H9 (cell line): ENCODE results near the gene ABHD14A. TPM values are rescaled to one million over a fixed set of nuclear protein-coding genes. Genes with fewer than 3 reads are reported as not detected.

Experiments used
- DNase-seq: peaks from one replicate; pipeline ENCODE4 v3.0.0-alpha.2; 2017
- H2AFZ ChIP-seq: one replicate; pipeline ENCODE4 v1.6.1; 2013; ENCODE audit warnings: mild to moderate bottlenecking, low read length, control low read depth, moderate library complexity
- H2AK5ac ChIP-seq: 2 replicates; pipeline ENCODE4 v1.6.1; 2013; ENCODE audit warnings: low read length, control low read depth, mixed read lengths; ENCODE audit not compliant: insufficient read length
- H2BK120ac ChIP-seq: one replicate; pipeline ENCODE4 v1.6.1; 2013; ENCODE audit warnings: low read depth, mild to moderate bottlenecking, low read length, control low read depth, inconsistent platforms; ENCODE audit not compliant: poor library complexity, severe bottlenecking
- H2BK12ac ChIP-seq: 2 replicates; pipeline ENCODE4 v1.6.1; 2013; ENCODE audit warnings: low read length, control low read depth, mixed read lengths, low read depth; ENCODE audit not compliant: insufficient read length
- H2BK15ac ChIP-seq: 2 replicates; pipeline ENCODE4 v1.6.1; 2013; ENCODE audit warnings: low read depth, low read length, control low read depth
- H2BK20ac ChIP-seq: one replicate; pipeline ENCODE4 v1.6.1; 2013; ENCODE audit warnings: low read depth, mild to moderate bottlenecking, low read length, control low read depth, inconsistent platforms; ENCODE audit not compliant: poor library complexity, severe bottlenecking
- H2BK5ac ChIP-seq: 2 replicates; pipeline ENCODE4 v1.6.1; 2013; ENCODE audit warnings: low read length, control low read depth, mixed read lengths; ENCODE audit not compliant: insufficient read length
- H3K14ac ChIP-seq: 2 replicates; pipeline ENCODE4 v1.6.1; 2013; ENCODE audit warnings: low read length, control low read depth; ENCODE audit not compliant: insufficient read depth
- H3K18ac ChIP-seq: 2 replicates; pipeline ENCODE4 v1.6.1; 2013; ENCODE audit warnings: low read depth, mild to moderate bottlenecking, mixed read lengths, low read length, control low read depth; ENCODE audit not compliant: insufficient read length
- H3K23ac ChIP-seq: 2 replicates; pipeline ENCODE4 v1.6.1; 2013; ENCODE audit warnings: low read length, control low read depth, mixed read lengths, low read depth; ENCODE audit not compliant: insufficient read length
- H3K23me2 ChIP-seq: 2 replicates; pipeline ENCODE4 v1.6.1; 2013; ENCODE audit warnings: low read depth, mild to moderate bottlenecking, mixed read lengths, low read length, control low read depth; ENCODE audit not compliant: insufficient read length, poor library complexity, severe bottlenecking
- H3K27ac ChIP-seq: 2 replicates; pipeline ENCODE4 v1.5.1; 2013; ENCODE audit warnings: low read length, control low read depth, mixed read lengths, low read depth; ENCODE audit not compliant: insufficient read length
- H3K27me3 ChIP-seq: 2 replicates; pipeline ENCODE4 v1.6.1; 2013; ENCODE audit warnings: low read length, control low read depth, inconsistent platforms; ENCODE audit not compliant: insufficient read depth
- H3K4ac ChIP-seq: 2 replicates; pipeline ENCODE4 v1.6.1; 2013; ENCODE audit warnings: low read depth, mild to moderate bottlenecking, control low read depth, inconsistent platforms, low read length, moderate library complexity
- H3K4me1 ChIP-seq: 2 replicates; pipeline ENCODE4 v1.6.1; 2013; ENCODE audit warnings: low read length, control low read depth, inconsistent platforms; ENCODE audit not compliant: insufficient read depth
- H3K4me2 ChIP-seq: 2 replicates; pipeline ENCODE4 v1.6.1; 2013; ENCODE audit warnings: low read length, control low read depth, mixed read lengths; ENCODE audit not compliant: insufficient read length, insufficient read depth
- H3K56ac ChIP-seq: 2 replicates; pipeline ENCODE4 v1.6.1; 2013; ENCODE audit warnings: low read depth, mild to moderate bottlenecking, mixed read lengths, low read length, control low read depth; ENCODE audit not compliant: insufficient read length
- H3K79me1 ChIP-seq: 2 replicates; pipeline ENCODE4 v1.6.1; 2013; ENCODE audit warnings: low read depth, mild to moderate bottlenecking, moderate library complexity, low read length, control low read depth, inconsistent platforms; ENCODE audit not compliant: insufficient read depth, poor library complexity, severe bottlenecking
- H3K79me2 ChIP-seq: 2 replicates; pipeline ENCODE4 v1.6.1; 2013; ENCODE audit warnings: low read length, control low read depth, inconsistent platforms; ENCODE audit not compliant: insufficient read depth
- H3K9ac ChIP-seq: 2 replicates; pipeline ENCODE4 v1.6.1; 2013; ENCODE audit warnings: low read length, control low read depth, mixed read lengths; ENCODE audit not compliant: insufficient read length; ENCODE audit errors: extremely low read depth
- H3K9me3 ChIP-seq: one replicate; pipeline ENCODE4 v1.6.1; 2013; ENCODE audit warnings: low read depth, low read length, inconsistent platforms; ENCODE audit not compliant: control insufficient read depth
- H3T11ph ChIP-seq: one replicate; pipeline ENCODE4 v1.6.1; 2013; ENCODE audit warnings: mild to moderate bottlenecking, low read length, control low read depth, inconsistent platforms
- H4K20me1 ChIP-seq: one replicate; pipeline ENCODE4 v1.6.1; 2013; ENCODE audit not compliant: control insufficient read depth, insufficient read length, insufficient read depth
- H4K5ac ChIP-seq: 2 replicates; pipeline ENCODE4 v1.6.1; 2013; ENCODE audit warnings: low read depth, mild to moderate bottlenecking, mixed read lengths, low read length, control low read depth; ENCODE audit not compliant: insufficient read length
- H4K8ac ChIP-seq: replicated peaks from 2 replicates; pipeline ENCODE4 v1.6.1; 2013; ENCODE audit warnings: low read length, control low read depth, mixed read lengths, low read depth; ENCODE audit not compliant: insufficient read length
- H4K91ac ChIP-seq: 2 replicates; pipeline ENCODE4 v1.6.1; 2013; ENCODE audit warnings: low read depth, mild to moderate bottlenecking, moderate library complexity, mixed read lengths, low read length, control low read depth; ENCODE audit not compliant: insufficient read length
- H3K27ac Mint-ChIP-seq, 3 experiments: 2 replicates in 2 of 3; 3 replicates in 1 of 3; pipeline ENCODE4 v1.8.0; 2020 to 2021; ENCODE audit warnings: mixed read lengths in 3 of 3, mild to moderate bottlenecking in 1 of 3, moderate library complexity in 1 of 3
- H3K27me3 Mint-ChIP-seq: 2 replicates; pipeline ENCODE4 v1.8.0; 2021; ENCODE audit warnings: low read depth, mild to moderate bottlenecking, moderate library complexity, mixed read lengths
- H3K36me3 Mint-ChIP-seq, 3 experiments: 2 replicates in 2 of 3; 3 replicates in 1 of 3; pipeline ENCODE4 v1.8.0; 2020 to 2021; ENCODE audit warnings: low read depth in 3 of 3, mixed read lengths in 3 of 3; ENCODE audit not compliant: insufficient read depth in 1 of 3
- H3K4me1 Mint-ChIP-seq, 2 experiments: 2 replicates each; pipeline ENCODE4 v1.8.0; 2020; ENCODE audit warnings: mixed read lengths in 2 of 2
- H3K4me3 Mint-ChIP-seq, 2 experiments: 2 replicates in 1 of 2; 3 replicates in 1 of 2; pipeline ENCODE4 v1.8.0; 2020 to 2021; ENCODE audit warnings: mild to moderate bottlenecking in 2 of 2, mixed read lengths in 2 of 2, moderate library complexity in 1 of 2
- H3K9me3 Mint-ChIP-seq, 2 experiments: 2 replicates in 1 of 2; 3 replicates in 1 of 2; pipeline ENCODE4 v1.8.0; 2020; ENCODE audit warnings: mild to moderate bottlenecking in 2 of 2, mixed read lengths in 2 of 2, moderate library complexity in 1 of 2
- CTCF ChIP-seq: fragments of 200-600 bp; sonication (generic); conservative IDR thresholded peaks from 3 replicates; pipeline ENCODE4 v1.8.0; 2021; ENCODE audit warnings: antibody characterized with exemption, mild to moderate bottlenecking
- WGBS: extraction: QIAGEN DNeasy Blood & Tissue Kit; methylation state at CpG from one replicate; pipeline ENCODE4 v1.1.7; 2013; ENCODE audit warnings: missing lambda C conversion rate, low lambda C conversion rate, mixed read lengths; ENCODE audit not compliant: insufficient read length; ENCODE audit errors: extremely low coverage; 5-methylcytosine and 5-hydroxymethylcytosine counted together
- total RNA-seq: library from RNA; stranded (reverse); gene quantifications from 2 replicates; pipeline ENCODE4 v1.2.1, GENCODE V29; 2021

Gene ABHD14A
- total RNA-seq, 1 experiment from 2014 or later = 3.1 TPM

GRCh38 chr3:51980253-51980652 lies 5.4 kb downstream of the ABHD14A start:
- TF ChIP-seq CTCF = no peak
- no peak for DNase-seq
- Histone ChIP-seq H3K23me2 (peaks cover 10% of the 10 kb centered on the region), H3K4me1 (peaks cover 7% of the 10 kb centered on the region; the same call in 1 of the 2 replicates), H3K23ac (no peak overlapping the region), H3K4me2 (no peak overlapping the region), H2BK5ac (no peak overlapping the region), H3K27me3 (peaks cover 6% of the 10 kb centered on the region; the same call in 1 of the 2 replicates), H2BK12ac (no peak overlapping the region), H3K79me2 (no peaks in the 10 kb centered on the region), H2BK120ac (no peak overlapping the region), H3K79me1 (no peaks in the 10 kb centered on the region), H2BK20ac (no peak overlapping the region), H3K4ac (no peak overlapping the region), H4K5ac (no peak overlapping the region), H2BK15ac (no peak overlapping the region), H3T11ph (no peak overlapping the region), H4K20me1 (peaks cover 3% of the 10 kb centered on the region), H3K18ac (no peak overlapping the region), H3K27ac (no peak overlapping the region), H3K56ac (no peak overlapping the region), H2AFZ (no peak overlapping the region), H3K9ac (no peak overlapping the region), H4K8ac (no peak overlapping the region), H3K9me3 (no peaks in the 10 kb centered on the region), H4K91ac (no peak overlapping the region), H2AK5ac (no peak overlapping the region), H3K14ac (no peak overlapping the region)
- Mint-ChIP-seq H3K4me1 (peaks cover 16 to 27% of the 10 kb centered on the region in 2 experiments), H3K27ac (no peak overlapping the region), H3K27me3 (peaks cover 29% of the 10 kb centered on the region), H3K36me3 (peaks cover 0 to 2% (median 0%) of the 10 kb centered on the region in 3 experiments; a peak in 2 of 7 replicates), H3K9me3 (peaks cover 0 to 2% of the 10 kb centered on the region in 2 experiments; a peak in 2 of 5 replicates), H3K4me3 (no peak overlapping the region)
- WGBS = no CpG with 5 or more reads among the region's 10 CpGs
